Mammary epithelial cell (primary cell): ENCODE data around the gene CACNA1G.

ENCODE experiments used
- EZH2 ChIP-seq: IDR thresholded peaks from 2 replicates; pipeline ENCODE4 v1.6.1; 2012; ENCODE audit warnings: low read length, inconsistent platforms, borderline replicate concordance
- TF ChIP-seq, protein P1 (sequence below), 2 donors: IDR thresholded peaks in 1 of 2; conservative IDR thresholded peaks in 1 of 2; 2 replicates each; pipeline ENCODE4 v1.5.1; 2011 to 2012; ENCODE audit warnings: inconsistent platforms in 2 of 2, low read length in 2 of 2, mild to moderate bottlenecking in 2 of 2, control low read depth in 1 of 2, low read depth in 1 of 2; ENCODE audit not compliant: insufficient read depth in 1 of 2; ENCODE audit errors: extremely low read depth in 1 of 2

- TF ChIP-seq, protein P1, sequence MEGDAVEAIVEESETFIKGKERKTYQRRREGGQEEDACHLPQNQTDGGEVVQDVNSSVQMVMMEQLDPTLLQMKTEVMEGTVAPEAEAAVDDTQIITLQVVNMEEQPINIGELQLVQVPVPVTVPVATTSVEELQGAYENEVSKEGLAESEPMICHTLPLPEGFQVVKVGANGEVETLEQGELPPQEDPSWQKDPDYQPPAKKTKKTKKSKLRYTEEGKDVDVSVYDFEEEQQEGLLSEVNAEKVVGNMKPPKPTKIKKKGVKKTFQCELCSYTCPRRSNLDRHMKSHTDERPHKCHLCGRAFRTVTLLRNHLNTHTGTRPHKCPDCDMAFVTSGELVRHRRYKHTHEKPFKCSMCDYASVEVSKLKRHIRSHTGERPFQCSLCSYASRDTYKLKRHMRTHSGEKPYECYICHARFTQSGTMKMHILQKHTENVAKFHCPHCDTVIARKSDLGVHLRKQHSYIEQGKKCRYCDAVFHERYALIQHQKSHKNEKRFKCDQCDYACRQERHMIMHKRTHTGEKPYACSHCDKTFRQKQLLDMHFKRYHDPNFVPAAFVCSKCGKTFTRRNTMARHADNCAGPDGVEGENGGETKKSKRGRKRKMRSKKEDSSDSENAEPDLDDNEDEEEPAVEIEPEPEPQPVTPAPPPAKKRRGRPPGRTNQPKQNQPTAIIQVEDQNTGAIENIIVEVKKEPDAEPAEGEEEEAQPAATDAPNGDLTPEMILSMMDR (conservative IDR thresholded peaks at IDR 0.05 in 1 of 2, IDR thresholded peaks at IDR 0.05 in 1 of 2; ENCODE audit: extremely low read depth in 1 of 2, insufficient read depth in 1 of 2, low read depth in 1 of 2, low read length in 2 of 2) = no peak
- TF ChIP-seq EZH2 = no peak
These were observed 51.8 kb downstream of the CACNA1G start for GRCh38 chr17:50612281-50612680.
